HepG2 (cell line): Measurements from ENCODE around the gene DNAJA1. TPM values are rescaled to one million over a fixed set of nuclear protein-coding genes. Genes with fewer than 3 reads are reported as not detected.
A peak's percentile ranks its signal among the peaks of the same experiment; 100 is the strongest.

Experiments
- CENPT ChIP-seq: sonication (generic); formaldehyde crosslinking; IDR thresholded peaks from 2 replicates; pipeline ENCODE4 v1.8.0; 2022; ENCODE audit warnings: low read depth, mild to moderate bottlenecking, moderate library complexity, missing genetic modification reagents
- CREB1 ChIP-seq, 2 experiments: fragments of 450-650 bp in 1 of 2; IDR thresholded peaks; 2 replicates each; pipeline ENCODE4 v1.6.1; 2016 to 2017; ENCODE audit warnings: control low read depth in 1 of 2, mild to moderate bottlenecking in 1 of 2, missing compliant biosample characterization in 1 of 2, missing genetic modification characterization in 1 of 2
- ELF3 ChIP-seq: IDR thresholded peaks from 2 replicates; pipeline ENCODE4 v1.6.1; 2016; ENCODE audit warnings: missing genetic modification reagents, missing compliant biosample characterization
- HHEX ChIP-seq: IDR thresholded peaks from 2 replicates; pipeline ENCODE4 v1.6.1; 2016; ENCODE audit warnings: control low read depth
- JUNB ChIP-seq: sonication (generic); formaldehyde crosslinking; IDR thresholded peaks from 2 replicates; pipeline ENCODE4 v1.8.0; 2022; ENCODE audit warnings: missing genetic modification reagents, mild to moderate bottlenecking, borderline replicate concordance
- KDM6A ChIP-seq: IDR thresholded peaks from 2 replicates; pipeline ENCODE4 v1.6.1; 2016; ENCODE audit warnings: low read depth
- MAFF ChIP-seq: IDR thresholded peaks from 2 replicates; pipeline ENCODE4 v1.6.1; 2011; ENCODE audit warnings: low read depth, low read length, improper control_type of control experiment
- NFYC ChIP-seq: IDR thresholded peaks from 2 replicates; pipeline ENCODE4 v1.6.1; 2016; ENCODE audit warnings: missing genetic modification reagents, missing compliant biosample characterization
- PHF5A ChIP-seq: IDR thresholded peaks from one replicate; pipeline ENCODE4 v1.6.1; 2018; ENCODE audit warnings: low read depth, missing genetic modification reagents; ENCODE audit not compliant: unreplicated experiment
- ZNF775 ChIP-seq: sonication (generic); formaldehyde crosslinking; IDR thresholded peaks from 2 replicates; pipeline ENCODE4 v1.4.0; 2020; ENCODE audit warnings: missing genetic modification reagents, mild to moderate bottlenecking, moderate library complexity, borderline replicate concordance
- ZNF878 ChIP-seq: sonication (generic); formaldehyde crosslinking; IDR thresholded peaks from 2 replicates; pipeline ENCODE4 v1.8.1; 2023; ENCODE audit warnings: mild to moderate bottlenecking, missing genetic modification reagents, moderate library complexity
- polyA plus RNA-seq, 8 experiments: library from polyadenylated mRNA; depleted of rRNA in 3 of 8; stranded (reverse) in 7 of 8; unstranded in 1 of 8; fragments of >200 nt; fragmentation: Illumina TruSeq in 4 of 8; extraction: Trizol in 4 of 8; gene quantifications; 2 replicates each; pipeline versions ENCODE4 v1.2.1 to v1.2.3, GENCODE V29; 2011 to 2016; ENCODE audit warnings: low read depth in 4 of 8, missing spikeins in 1 of 8, mixed read lengths in 1 of 8; ENCODE audit not compliant: insufficient read depth in 1 of 8
- total RNA-seq, 5 experiments: library from RNA; depleted of rRNA; stranded (reverse); fragments of >200 nt; fragmentation: Illumina TruSeq; extraction: Trizol; gene quantifications; 2 replicates each; pipeline ENCODE4 v1.2.3, GENCODE V29; 2016; ENCODE audit warnings: low read depth in 1 of 5
- TF ChIP-seq, protein P1 (sequence below): sonication (generic); formaldehyde crosslinking; IDR thresholded peaks from 2 replicates; pipeline ENCODE4 v1.4.0; 2020; ENCODE audit warnings: missing genetic modification reagents
- TF ChIP-seq, protein P2 (sequence below): sonication (generic); formaldehyde crosslinking; IDR thresholded peaks from 2 replicates; pipeline ENCODE4 v1.8.1; 2023; ENCODE audit warnings: mild to moderate bottlenecking, missing genetic modification reagents, borderline replicate concordance
- TF ChIP-seq, protein P3 (sequence below): sonication (generic); formaldehyde crosslinking; IDR thresholded peaks from 2 replicates; pipeline ENCODE4 v1.5.0; 2020; ENCODE audit warnings: missing genetic modification reagents
- TF ChIP-seq, protein P4 (sequence below): IDR thresholded peaks from 2 replicates; pipeline ENCODE4 v1.6.1; 2018; ENCODE audit warnings: missing genetic modification reagents, mild to moderate bottlenecking, missing compliant biosample characterization
- TF ChIP-seq, protein P5 (sequence below): sonication (generic); formaldehyde crosslinking; IDR thresholded peaks from 2 replicates; pipeline ENCODE4 v1.8.0; 2022; ENCODE audit warnings: missing genetic modification reagents, low read depth, mild to moderate bottlenecking, borderline replicate concordance
- TF ChIP-seq, protein P6 (sequence below): sonication (generic); formaldehyde crosslinking; IDR thresholded peaks from 2 replicates; pipeline ENCODE4 v1.5.0; 2020; ENCODE audit warnings: missing genetic modification reagents

DNAJA1 gene
- total and polyA plus RNA-seq, 2 of the 13 experiments (the other 11 are each of a cell fraction or from before 2014, with no cell fraction given), result 95.9 to 306 TPM

DNA sequence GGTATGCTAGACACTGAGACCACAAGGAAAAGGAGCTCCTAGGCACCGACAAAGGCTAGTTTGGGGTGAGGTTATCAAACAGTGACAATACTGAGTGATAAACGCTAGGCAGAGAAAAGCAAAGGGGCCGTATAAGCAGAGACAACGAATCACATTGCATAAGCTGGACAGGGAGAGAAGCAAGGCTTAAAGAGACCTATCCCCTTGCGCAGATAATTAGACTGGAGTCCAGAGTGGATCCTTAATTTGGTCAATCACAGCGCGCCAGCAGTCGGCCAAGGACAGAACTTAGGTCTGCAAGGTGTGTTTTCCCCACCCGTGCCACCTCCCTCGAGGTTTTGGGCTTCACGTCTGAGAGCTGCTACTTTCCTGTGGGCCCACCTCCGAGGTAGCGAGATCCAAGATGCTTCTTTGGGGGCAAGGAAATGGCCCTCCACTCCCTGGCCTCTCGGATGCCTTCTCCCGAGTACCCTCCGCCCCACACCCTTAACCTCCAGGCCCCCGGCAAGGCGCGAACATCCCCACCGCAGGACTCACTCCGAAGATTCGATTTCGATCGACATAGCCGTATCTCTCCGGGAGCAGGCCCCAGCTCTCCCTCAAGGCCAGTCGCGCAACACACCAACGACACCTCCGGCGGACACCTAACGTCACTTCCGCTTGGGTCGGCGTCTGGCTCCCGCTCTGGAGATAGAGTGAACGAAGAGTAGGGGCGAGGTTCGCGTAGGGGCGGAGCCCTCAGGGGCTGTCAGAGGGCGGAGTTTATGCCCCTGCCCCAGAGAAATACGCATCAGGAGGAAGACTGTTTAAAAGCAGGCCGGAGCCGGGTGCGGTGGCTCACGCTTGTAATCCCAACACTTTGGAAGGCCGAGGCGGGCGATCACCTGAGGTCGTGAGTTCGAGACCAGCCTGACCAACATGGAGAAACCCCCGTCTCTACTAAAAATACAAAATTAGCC lies 51.3 kb downstream of the DNAJA1 start, which contains the start of gene SMU1 (continued):
- TF ChIP-seq, protein P1, sequence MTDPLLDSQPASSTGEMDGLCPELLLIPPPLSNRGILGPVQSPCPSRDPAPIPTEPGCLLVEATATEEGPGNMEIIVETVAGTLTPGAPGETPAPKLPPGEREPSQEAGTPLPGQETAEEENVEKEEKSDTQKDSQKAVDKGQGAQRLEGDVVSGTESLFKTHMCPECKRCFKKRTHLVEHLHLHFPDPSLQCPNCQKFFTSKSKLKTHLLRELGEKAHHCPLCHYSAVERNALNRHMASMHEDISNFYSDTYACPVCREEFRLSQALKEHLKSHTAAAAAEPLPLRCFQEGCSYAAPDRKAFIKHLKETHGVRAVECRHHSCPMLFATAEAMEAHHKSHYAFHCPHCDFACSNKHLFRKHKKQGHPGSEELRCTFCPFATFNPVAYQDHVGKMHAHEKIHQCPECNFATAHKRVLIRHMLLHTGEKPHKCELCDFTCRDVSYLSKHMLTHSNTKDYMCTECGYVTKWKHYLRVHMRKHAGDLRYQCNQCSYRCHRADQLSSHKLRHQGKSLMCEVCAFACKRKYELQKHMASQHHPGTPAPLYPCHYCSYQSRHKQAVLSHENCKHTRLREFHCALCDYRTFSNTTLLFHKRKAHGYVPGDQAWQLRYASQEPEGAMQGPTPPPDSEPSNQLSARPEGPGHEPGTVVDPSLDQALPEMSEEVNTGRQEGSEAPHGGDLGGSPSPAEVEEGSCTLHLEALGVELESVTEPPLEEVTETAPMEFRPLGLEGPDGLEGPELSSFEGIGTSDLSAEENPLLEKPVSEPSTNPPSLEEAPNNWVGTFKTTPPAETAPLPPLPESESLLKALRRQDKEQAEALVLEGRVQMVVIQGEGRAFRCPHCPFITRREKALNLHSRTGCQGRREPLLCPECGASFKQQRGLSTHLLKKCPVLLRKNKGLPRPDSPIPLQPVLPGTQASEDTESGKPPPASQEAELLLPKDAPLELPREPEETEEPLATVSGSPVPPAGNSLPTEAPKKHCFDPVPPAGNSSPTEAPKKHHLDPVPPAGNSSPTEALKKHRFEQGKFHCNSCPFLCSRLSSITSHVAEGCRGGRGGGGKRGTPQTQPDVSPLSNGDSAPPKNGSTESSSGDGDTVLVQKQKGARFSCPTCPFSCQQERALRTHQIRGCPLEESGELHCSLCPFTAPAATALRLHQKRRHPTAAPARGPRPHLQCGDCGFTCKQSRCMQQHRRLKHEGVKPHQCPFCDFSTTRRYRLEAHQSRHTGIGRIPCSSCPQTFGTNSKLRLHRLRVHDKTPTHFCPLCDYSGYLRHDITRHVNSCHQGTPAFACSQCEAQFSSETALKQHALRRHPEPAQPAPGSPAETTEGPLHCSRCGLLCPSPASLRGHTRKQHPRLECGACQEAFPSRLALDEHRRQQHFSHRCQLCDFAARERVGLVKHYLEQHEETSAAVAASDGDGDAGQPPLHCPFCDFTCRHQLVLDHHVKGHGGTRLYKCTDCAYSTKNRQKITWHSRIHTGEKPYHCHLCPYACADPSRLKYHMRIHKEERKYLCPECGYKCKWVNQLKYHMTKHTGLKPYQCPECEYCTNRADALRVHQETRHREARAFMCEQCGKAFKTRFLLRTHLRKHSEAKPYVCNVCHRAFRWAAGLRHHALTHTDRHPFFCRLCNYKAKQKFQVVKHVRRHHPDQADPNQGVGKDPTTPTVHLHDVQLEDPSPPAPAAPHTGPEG, result 0 out of 2 replicates have a peak, but pooled peaks have one; percentile 33
- TF ChIP-seq CENPT (CRISPR knock-in tag) (no peak), ZNF775 (CRISPR knock-in tag) (no peak), NFYC (CRISPR knock-in tag) (no peak), PHF5A (CRISPR knock-in tag) (peak; percentile 41), MAFF (no peak), JUNB (no peak), KDM6A (CRISPR knock-in tag) (no peak), HHEX (CRISPR knock-in tag) (no peak), CREB1 (IDR thresholded peaks at IDR 0.05) (peak; percentile 96), CREB1 (CRISPR knock-in tag; IDR thresholded peaks at IDR 0.05) (peak; percentile 99), ZNF878 (CRISPR knock-in tag) (no peak), ELF3 (CRISPR knock-in tag) (peak; percentile 57; the same call in 1 of the 2 replicates)
- TF ChIP-seq, protein P2, sequence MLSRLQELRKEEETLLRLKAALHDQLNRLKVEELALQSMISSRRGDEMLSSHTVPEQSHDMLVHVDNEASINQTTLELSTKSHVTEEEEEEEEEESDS, result no peak
- TF ChIP-seq, protein P3, sequence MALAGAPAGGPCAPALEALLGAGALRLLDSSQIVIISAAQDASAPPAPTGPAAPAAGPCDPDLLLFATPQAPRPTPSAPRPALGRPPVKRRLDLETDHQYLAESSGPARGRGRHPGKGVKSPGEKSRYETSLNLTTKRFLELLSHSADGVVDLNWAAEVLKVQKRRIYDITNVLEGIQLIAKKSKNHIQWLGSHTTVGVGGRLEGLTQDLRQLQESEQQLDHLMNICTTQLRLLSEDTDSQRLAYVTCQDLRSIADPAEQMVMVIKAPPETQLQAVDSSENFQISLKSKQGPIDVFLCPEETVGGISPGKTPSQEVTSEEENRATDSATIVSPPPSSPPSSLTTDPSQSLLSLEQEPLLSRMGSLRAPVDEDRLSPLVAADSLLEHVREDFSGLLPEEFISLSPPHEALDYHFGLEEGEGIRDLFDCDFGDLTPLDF (CRISPR knock-in tag), result peak; percentile 83
- TF ChIP-seq, protein P4, sequence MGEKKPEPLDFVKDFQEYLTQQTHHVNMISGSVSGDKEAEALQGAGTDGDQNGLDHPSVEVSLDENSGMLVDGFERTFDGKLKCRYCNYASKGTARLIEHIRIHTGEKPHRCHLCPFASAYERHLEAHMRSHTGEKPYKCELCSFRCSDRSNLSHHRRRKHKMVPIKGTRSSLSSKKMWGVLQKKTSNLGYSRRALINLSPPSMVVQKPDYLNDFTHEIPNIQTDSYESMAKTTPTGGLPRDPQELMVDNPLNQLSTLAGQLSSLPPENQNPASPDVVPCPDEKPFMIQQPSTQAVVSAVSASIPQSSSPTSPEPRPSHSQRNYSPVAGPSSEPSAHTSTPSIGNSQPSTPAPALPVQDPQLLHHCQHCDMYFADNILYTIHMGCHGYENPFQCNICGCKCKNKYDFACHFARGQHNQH (CRISPR knock-in tag), result peak; percentile 74
- TF ChIP-seq, protein P5, sequence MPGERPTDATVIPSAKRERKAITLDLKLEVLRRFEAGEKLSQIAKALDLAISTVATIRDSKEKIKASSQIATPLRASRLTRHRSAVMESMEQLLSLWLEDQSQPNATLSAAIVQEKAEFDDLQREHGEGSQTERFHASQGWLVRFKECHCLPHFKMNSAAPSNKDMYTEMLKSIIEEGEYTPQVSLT (CRISPR knock-in tag), result no peak
- TF ChIP-seq, protein P6, sequence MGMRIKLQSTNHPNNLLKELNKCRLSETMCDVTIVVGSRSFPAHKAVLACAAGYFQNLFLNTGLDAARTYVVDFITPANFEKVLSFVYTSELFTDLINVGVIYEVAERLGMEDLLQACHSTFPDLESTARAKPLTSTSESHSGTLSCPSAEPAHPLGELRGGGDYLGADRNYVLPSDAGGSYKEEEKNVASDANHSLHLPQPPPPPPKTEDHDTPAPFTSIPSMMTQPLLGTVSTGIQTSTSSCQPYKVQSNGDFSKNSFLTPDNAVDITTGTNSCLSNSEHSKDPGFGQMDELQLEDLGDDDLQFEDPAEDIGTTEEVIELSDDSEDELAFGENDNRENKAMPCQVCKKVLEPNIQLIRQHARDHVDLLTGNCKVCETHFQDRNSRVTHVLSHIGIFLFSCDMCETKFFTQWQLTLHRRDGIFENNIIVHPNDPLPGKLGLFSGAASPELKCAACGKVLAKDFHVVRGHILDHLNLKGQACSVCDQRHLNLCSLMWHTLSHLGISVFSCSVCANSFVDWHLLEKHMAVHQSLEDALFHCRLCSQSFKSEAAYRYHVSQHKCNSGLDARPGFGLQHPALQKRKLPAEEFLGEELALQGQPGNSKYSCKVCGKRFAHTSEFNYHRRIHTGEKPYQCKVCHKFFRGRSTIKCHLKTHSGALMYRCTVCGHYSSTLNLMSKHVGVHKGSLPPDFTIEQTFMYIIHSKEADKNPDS (CRISPR knock-in tag), result no peak
